GM21515 (cell line): ENCODE data around the gene NANP.

Experiments used
- ATAC-seq: cut with Tn5 transposase; IDR thresholded peaks from one replicate; pipeline ENCODE4 v1.9.1; 2021; ENCODE audit not compliant: unreplicated experiment

Gene NANP

DNA sequence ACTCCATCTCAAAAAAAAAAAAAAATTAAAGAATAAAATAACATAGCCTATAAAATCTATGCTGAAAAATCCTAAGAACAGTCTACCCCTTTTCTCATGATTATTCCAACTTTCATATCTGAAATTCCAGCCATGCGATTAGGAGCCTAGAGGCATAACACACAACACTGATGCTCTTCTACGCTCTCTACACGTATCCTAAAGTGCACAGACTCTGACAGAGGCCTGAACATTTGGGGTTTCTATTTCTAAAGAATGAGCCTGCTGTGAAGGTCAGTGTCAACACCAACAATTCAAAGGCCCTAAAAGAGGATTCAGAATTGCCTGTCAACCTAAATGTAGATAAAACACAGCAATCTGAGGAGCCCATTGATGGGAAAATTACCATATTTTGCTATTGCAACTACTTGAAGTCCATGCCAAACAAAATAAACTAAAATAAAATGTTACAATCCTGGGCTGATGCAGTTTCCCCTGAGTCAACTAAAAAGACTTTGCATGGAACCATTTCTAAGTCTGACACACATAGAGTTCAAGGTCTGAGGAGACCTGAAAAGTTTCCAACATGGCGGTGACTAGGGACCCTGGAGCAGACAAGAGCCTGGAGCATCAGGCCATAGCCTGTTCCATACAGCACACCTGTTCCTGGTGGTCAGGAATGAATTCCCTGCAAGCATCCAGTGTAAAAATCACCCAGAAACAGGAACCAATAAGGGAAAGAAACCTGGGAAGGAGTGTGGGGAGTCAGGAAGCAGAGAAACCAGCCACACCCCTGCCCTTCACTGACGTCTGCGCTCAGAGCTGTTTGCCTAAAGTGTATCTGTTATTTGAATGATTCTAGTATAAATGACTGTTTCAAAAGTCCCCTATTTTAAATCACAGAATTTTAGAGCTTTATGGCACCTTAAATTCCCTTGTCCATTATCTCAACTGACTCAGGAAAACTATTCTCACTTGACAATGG is 50.2 kb downstream of the NANP start:
- ATAC-seq = no peak

GRCh38 chr20:25571817-25572216 is 52.0 kb downstream of the NANP start:
- no peak for ATAC-seq

GRCh38 chr20:25571240-25571639 is 52.6 kb downstream of the NANP start:
- ATAC-seq = no peak

DNA sequence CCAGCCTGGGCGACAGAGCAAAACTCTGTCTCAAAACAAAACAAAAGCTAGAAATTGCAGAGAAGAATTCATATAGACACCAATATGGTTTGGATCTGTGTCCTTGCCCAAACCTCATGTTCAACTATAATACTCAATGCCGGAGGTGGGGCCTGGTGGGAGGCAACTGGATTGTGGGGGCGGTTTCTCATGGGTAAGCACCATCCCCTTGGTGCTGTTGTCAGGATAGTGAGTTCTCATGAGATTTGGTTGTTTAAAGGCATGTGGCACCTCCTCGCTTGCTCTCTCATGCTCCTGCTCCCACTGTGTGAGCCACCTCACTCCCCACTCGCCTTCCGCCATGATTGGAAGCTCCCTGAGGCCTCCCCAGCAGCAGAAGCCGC is 53.7 kb downstream of the NANP start:
- no peak for ATAC-seq

- no peak for ATAC-seq
Observed at GRCh38 chr20:25567286-25567685, 56.5 kb downstream of the NANP start.

- no peak for ATAC-seq
Observed at GRCh38 chr20:25566821-25567220, 57.0 kb downstream of the NANP start.

DNA sequence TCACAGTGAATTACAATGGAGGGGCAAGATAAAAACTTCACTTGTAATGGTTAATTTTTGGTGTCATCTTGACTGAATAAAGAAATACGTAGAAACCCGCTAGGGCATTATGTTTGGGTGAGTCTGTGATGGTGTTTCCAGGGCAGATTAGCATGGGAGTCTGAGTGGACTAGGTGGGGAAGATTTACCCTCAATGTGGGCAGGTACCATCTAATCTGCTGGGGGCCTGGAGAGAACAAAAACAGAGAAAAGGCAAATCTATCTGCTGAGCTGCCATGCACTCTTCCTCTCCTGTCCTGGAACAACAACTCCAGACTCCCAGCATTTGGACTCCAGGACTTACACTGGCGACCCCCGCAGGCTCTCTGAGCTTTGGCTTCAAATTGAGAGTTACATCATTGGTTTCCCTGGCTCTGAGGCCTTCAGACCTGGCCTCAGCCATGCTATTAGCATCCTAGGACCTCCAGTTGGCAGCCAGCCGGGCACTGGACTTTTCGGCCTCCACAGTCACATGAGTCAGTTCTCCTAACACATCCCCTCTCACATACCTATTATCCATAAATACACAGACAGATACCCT is 58.1 kb downstream of the NANP start:
- ATAC-seq = no peak

- no peak for ATAC-seq
Observed at GRCh38 chr20:25563876-25564275, 59.9 kb downstream of the NANP start.

- ATAC-seq = no peak
Observed at GRCh38 chr20:25563362-25563761, 60.5 kb downstream of the NANP start.
